WTC11 (cell line): ENCODE results near the gene RNPS1. TPM values are rescaled to one million over a fixed set of nuclear protein-coding genes. Genes with fewer than 3 reads are reported as not detected.

ENCODE experiments used
- CBFB ChIP-seq: sonication (generic); formaldehyde crosslinking; IDR thresholded peaks from 2 replicates; pipeline ENCODE4 v1.8.1; 2022; ENCODE audit warnings: mild to moderate bottlenecking, low read depth, missing genetic modification reagents
- CREM ChIP-seq: sonication (generic); formaldehyde crosslinking; IDR thresholded peaks from 2 replicates; pipeline ENCODE4 v1.8.1; 2022; ENCODE audit warnings: mild to moderate bottlenecking, missing genetic modification reagents, moderate library complexity
- ELF4 ChIP-seq: sonication (generic); formaldehyde crosslinking; IDR thresholded peaks from 2 replicates; pipeline ENCODE4 v1.8.1; 2022; ENCODE audit warnings: low read depth, mild to moderate bottlenecking, moderate library complexity, missing genetic modification reagents
- FOXJ3 ChIP-seq: sonication (generic); formaldehyde crosslinking; IDR thresholded peaks from 2 replicates; pipeline ENCODE4 v1.9.0; 2021; ENCODE audit warnings: missing genetic modification reagents, mild to moderate bottlenecking, borderline replicate concordance
- JAZF1 ChIP-seq: fragments of 250-450 bp; sonication (Bioruptor Pico); IDR thresholded peaks from 2 replicates; pipeline ENCODE4 v1.9.0; 2021; ENCODE audit warnings: moderate library complexity, mild to moderate bottlenecking, inconsistent platforms
- NR1H2 ChIP-seq: sonication (generic); formaldehyde crosslinking; IDR thresholded peaks from 2 replicates; pipeline ENCODE4 v1.9.0; 2021; ENCODE audit warnings: mild to moderate bottlenecking, moderate library complexity, missing genetic modification reagents
- SMAD4 ChIP-seq: sonication (generic); formaldehyde crosslinking; IDR thresholded peaks from 2 replicates; pipeline ENCODE4 v1.8.0; 2022; ENCODE audit warnings: mild to moderate bottlenecking, missing genetic modification reagents
- TCF7 ChIP-seq: sonication (generic); formaldehyde crosslinking; IDR thresholded peaks from 2 replicates; pipeline ENCODE4 v1.8.0; 2022; ENCODE audit warnings: mild to moderate bottlenecking, low read depth, missing genetic modification reagents, moderate library complexity
- TEAD4 ChIP-seq: sonication (generic); formaldehyde crosslinking; IDR thresholded peaks from 2 replicates; pipeline ENCODE4 v1.8.0; 2022; ENCODE audit warnings: mild to moderate bottlenecking, missing genetic modification reagents
- TP53 ChIP-seq: sonication (generic); formaldehyde crosslinking; IDR thresholded peaks from 2 replicates; pipeline ENCODE4 v1.8.1; 2023; ENCODE audit warnings: mild to moderate bottlenecking, missing genetic modification reagents
- ZMAT4 ChIP-seq: fragments of 250-450 bp; sonication (Bioruptor Pico); IDR thresholded peaks from 2 replicates; pipeline ENCODE4 v1.9.0; 2021; ENCODE audit warnings: mild to moderate bottlenecking
- ZNF121 ChIP-seq: sonication (generic); formaldehyde crosslinking; IDR thresholded peaks from 2 replicates; pipeline ENCODE4 v1.8.0; 2023; ENCODE audit warnings: missing genetic modification reagents
- ZNF232 ChIP-seq: sonication (generic); formaldehyde crosslinking; IDR thresholded peaks from 2 replicates; pipeline ENCODE4 v1.8.0; 2022; ENCODE audit warnings: mild to moderate bottlenecking, missing genetic modification reagents
- ZNF263 ChIP-seq: sonication (generic); formaldehyde crosslinking; IDR thresholded peaks from 2 replicates; pipeline ENCODE4 v1.8.1; 2022; ENCODE audit warnings: low read depth, mild to moderate bottlenecking, moderate library complexity, missing genetic modification reagents
- ZNF396 ChIP-seq: fragments of 250-450 bp; sonication (Bioruptor Pico); IDR thresholded peaks from 2 replicates; pipeline ENCODE4 v1.8.0; 2021; ENCODE audit warnings: mild to moderate bottlenecking, moderate library complexity, borderline replicate concordance
- ZNF423 ChIP-seq: fragments of 250-450 bp; sonication (Bioruptor Pico); IDR thresholded peaks from 2 replicates; pipeline ENCODE4 v2.1.2; 2022; ENCODE audit warnings: mild to moderate bottlenecking, moderate library complexity
- ZNF425 ChIP-seq: fragments of 250-450 bp; sonication (Bioruptor Pico); conservative IDR thresholded peaks from 2 replicates; pipeline ENCODE4 v1.9.0; 2021; ENCODE audit warnings: mild to moderate bottlenecking
- ZNF512 ChIP-seq: sonication (generic); formaldehyde crosslinking; IDR thresholded peaks from 2 replicates; pipeline ENCODE4 v1.8.1; 2022; ENCODE audit warnings: missing genetic modification reagents, borderline replicate concordance
- ZSCAN18 ChIP-seq: fragments of 250-450 bp; sonication (Bioruptor Pico); IDR thresholded peaks from 2 replicates; pipeline ENCODE4 v2.1.2; 2022; ENCODE audit warnings: mild to moderate bottlenecking, moderate library complexity
- total RNA-seq: library from RNA; stranded (reverse); gene quantifications from 3 replicates; pipeline ENCODE4 v1.2.3, GENCODE V29; 2021
- TF ChIP-seq, protein P1 (sequence below): sonication (generic); formaldehyde crosslinking; conservative IDR thresholded peaks from 2 replicates; pipeline ENCODE4 v1.8.1; 2023; ENCODE audit warnings: mild to moderate bottlenecking, low read depth, missing genetic modification reagents, moderate library complexity
- TF ChIP-seq, protein P2 (sequence below): sonication (generic); formaldehyde crosslinking; IDR thresholded peaks from 2 replicates; pipeline ENCODE4 v1.8.1; 2023; ENCODE audit warnings: mild to moderate bottlenecking, missing genetic modification reagents, moderate library complexity
- TF ChIP-seq, protein P3 (sequence below): sonication (generic); formaldehyde crosslinking; IDR thresholded peaks from 2 replicates; pipeline ENCODE4 v1.8.0; 2023; ENCODE audit warnings: missing genetic modification reagents, mild to moderate bottlenecking, borderline replicate concordance
- TF ChIP-seq, protein P4 (sequence below): sonication (generic); formaldehyde crosslinking; IDR thresholded peaks from 2 replicates; pipeline ENCODE4 v1.8.1; 2022; ENCODE audit warnings: mild to moderate bottlenecking, missing genetic modification reagents, moderate library complexity, borderline replicate concordance

RNPS1 gene
- total RNA-seq, 1 experiment from 2014 or later = 331 TPM

DNA sequence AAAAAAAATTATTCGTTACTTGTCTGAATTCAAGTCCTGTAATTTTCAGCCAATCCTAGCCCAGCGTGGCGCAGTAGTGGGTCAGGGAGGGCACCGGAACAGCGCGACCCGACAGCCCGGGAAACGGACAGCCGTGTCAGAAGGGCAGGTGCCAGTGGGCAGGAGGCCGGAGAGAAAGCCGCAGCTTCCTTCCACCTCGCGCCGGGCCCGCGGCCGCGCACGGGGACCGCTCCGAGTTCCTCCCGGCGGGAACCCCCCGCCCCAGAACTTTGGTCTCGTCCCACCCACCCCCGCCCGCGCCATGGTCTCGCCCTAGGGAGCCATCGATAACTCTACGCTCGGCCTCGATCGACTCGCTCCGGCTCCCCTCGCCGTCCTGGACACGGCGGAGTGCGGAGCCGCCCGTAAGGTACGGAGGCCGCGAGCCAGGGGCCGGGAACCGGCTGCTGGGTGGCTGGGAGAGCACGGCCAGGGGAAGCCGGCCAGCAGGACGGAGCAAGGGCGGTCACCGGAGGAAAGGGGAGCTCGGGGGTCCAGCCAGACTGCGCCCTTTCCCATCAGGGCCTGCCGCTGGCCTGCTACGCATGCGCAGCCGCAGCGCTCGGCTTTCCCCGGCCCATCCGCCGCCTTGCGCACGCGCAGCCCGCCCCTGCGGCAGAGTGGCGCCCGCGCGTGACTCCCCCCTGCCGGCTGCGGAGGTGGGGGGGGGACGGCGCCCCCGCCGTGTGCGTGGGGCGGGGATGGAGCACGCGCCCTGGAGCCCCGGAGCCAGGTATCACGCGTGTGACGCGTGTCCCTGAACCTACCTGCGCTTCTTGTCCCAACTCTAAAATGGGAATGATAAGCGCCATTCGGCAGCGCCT, 62.6 kb downstream of the RNPS1 start, which contains the start of gene MLST8 (continued):
- TF ChIP-seq, protein P1, sequence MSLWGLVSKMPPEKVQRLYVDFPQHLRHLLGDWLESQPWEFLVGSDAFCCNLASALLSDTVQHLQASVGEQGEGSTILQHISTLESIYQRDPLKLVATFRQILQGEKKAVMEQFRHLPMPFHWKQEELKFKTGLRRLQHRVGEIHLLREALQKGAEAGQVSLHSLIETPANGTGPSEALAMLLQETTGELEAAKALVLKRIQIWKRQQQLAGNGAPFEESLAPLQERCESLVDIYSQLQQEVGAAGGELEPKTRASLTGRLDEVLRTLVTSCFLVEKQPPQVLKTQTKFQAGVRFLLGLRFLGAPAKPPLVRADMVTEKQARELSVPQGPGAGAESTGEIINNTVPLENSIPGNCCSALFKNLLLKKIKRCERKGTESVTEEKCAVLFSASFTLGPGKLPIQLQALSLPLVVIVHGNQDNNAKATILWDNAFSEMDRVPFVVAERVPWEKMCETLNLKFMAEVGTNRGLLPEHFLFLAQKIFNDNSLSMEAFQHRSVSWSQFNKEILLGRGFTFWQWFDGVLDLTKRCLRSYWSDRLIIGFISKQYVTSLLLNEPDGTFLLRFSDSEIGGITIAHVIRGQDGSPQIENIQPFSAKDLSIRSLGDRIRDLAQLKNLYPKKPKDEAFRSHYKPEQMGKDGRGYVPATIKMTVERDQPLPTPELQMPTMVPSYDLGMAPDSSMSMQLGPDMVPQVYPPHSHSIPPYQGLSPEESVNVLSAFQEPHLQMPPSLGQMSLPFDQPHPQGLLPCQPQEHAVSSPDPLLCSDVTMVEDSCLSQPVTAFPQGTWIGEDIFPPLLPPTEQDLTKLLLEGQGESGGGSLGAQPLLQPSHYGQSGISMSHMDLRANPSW (CRISPR knock-in tag) = no peak
- TF ChIP-seq, protein P2, sequence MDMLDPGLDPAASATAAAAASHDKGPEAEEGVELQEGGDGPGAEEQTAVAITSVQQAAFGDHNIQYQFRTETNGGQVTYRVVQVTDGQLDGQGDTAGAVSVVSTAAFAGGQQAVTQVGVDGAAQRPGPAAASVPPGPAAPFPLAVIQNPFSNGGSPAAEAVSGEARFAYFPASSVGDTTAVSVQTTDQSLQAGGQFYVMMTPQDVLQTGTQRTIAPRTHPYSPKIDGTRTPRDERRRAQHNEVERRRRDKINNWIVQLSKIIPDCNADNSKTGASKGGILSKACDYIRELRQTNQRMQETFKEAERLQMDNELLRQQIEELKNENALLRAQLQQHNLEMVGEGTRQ = peak; percentile 71
- no peak for TF ChIP-seq ZMAT4
- TF ChIP-seq ZNF512 = no peak
- no peak for TF ChIP-seq ZNF425
- TF ChIP-seq ZNF263 = no peak
- no peak for TF ChIP-seq ZNF121
- TF ChIP-seq NR1H2 (CRISPR knock-in tag) = no peak
- no peak for TF ChIP-seq JAZF1 (CRISPR knock-in tag)
- no peak for TF ChIP-seq SMAD4
- no peak for TF ChIP-seq ZSCAN18 (CRISPR knock-in tag)
- TF ChIP-seq, protein P3, sequence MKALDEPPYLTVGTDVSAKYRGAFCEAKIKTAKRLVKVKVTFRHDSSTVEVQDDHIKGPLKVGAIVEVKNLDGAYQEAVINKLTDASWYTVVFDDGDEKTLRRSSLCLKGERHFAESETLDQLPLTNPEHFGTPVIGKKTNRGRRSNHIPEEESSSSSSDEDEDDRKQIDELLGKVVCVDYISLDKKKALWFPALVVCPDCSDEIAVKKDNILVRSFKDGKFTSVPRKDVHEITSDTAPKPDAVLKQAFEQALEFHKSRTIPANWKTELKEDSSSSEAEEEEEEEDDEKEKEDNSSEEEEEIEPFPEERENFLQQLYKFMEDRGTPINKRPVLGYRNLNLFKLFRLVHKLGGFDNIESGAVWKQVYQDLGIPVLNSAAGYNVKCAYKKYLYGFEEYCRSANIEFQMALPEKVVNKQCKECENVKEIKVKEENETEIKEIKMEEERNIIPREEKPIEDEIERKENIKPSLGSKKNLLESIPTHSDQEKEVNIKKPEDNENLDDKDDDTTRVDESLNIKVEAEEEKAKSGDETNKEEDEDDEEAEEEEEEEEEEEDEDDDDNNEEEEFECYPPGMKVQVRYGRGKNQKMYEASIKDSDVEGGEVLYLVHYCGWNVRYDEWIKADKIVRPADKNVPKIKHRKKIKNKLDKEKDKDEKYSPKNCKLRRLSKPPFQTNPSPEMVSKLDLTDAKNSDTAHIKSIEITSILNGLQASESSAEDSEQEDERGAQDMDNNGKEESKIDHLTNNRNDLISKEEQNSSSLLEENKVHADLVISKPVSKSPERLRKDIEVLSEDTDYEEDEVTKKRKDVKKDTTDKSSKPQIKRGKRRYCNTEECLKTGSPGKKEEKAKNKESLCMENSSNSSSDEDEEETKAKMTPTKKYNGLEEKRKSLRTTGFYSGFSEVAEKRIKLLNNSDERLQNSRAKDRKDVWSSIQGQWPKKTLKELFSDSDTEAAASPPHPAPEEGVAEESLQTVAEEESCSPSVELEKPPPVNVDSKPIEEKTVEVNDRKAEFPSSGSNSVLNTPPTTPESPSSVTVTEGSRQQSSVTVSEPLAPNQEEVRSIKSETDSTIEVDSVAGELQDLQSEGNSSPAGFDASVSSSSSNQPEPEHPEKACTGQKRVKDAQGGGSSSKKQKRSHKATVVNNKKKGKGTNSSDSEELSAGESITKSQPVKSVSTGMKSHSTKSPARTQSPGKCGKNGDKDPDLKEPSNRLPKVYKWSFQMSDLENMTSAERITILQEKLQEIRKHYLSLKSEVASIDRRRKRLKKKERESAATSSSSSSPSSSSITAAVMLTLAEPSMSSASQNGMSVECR (CRISPR knock-in tag) = peak; percentile 80; the same call in 1 of the 2 replicates
- no peak for TF ChIP-seq ELF4
- no peak for TF ChIP-seq ZNF396
- TF ChIP-seq, protein P4, sequence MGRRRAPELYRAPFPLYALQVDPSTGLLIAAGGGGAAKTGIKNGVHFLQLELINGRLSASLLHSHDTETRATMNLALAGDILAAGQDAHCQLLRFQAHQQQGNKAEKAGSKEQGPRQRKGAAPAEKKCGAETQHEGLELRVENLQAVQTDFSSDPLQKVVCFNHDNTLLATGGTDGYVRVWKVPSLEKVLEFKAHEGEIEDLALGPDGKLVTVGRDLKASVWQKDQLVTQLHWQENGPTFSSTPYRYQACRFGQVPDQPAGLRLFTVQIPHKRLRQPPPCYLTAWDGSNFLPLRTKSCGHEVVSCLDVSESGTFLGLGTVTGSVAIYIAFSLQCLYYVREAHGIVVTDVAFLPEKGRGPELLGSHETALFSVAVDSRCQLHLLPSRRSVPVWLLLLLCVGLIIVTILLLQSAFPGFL (CRISPR knock-in tag) = no peak
- peak; percentile 64; the same call in 1 of the 2 replicates for TF ChIP-seq TP53 (CRISPR knock-in tag)
- TF ChIP-seq FOXJ3 (CRISPR knock-in tag) = no peak
- no peak for TF ChIP-seq TCF7 (CRISPR knock-in tag)
- peak; percentile 66; the same call in 1 of the 2 replicates for TF ChIP-seq CREM (CRISPR knock-in tag)
- TF ChIP-seq ZNF232 (CRISPR knock-in tag) = no peak
- no peak for TF ChIP-seq CBFB (CRISPR knock-in tag)
- no peak for TF ChIP-seq ZNF423
- TF ChIP-seq TEAD4 (CRISPR knock-in tag) = no peak
